ENCODE data around the gene SAE1. TPM values are rescaled to one million over a fixed set of nuclear protein-coding genes. Genes with fewer than 3 reads are reported as not detected.

Gene SAE1
- total RNA-seq, 1 experiment from 2014 or later: 148 TPM

DNA sequence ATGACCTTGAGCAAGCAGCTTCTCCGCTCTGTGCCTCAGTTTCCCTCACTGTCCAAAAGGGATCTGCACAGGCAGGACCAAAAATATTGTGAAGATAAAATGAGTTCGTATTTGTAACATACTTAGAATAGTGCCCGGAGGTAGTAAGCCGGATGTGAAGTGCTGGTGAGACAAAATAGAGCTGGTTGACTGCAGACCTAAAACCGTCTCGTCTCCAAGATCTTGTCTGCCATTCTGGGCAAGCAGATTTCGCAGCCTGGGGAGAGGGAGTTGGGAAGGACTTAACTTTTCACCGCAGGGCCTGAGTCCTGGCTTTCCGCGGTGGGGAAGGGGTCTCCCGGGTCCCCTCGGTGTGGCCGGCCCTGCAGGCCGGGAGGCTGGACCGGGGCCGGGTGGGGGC, 108.5 kb downstream of the SAE1 start:
- no peaks in the 10 kb centered on the region for H3K9me3 ChIP-seq (ENCODE audit: insufficient read depth, low read depth)
- H3K4me3 ChIP-seq: no peak overlapping the region
- ChIA-PET CTCF (no interaction called here), POLR2A (ENCODE audit: unreplicated experiment) (no interaction called here)
- no peaks in the 10 kb centered on the region for H3K36me3 ChIP-seq (ENCODE audit: low read depth)
- H2AFZ ChIP-seq: no peak overlapping the region
- H4K20me1 ChIP-seq (ENCODE audit: insufficient read depth): no peaks in the 10 kb centered on the region
- DNase-seq: no peak
- no peaks in the 10 kb centered on the region for H3K79me2 ChIP-seq (ENCODE audit: low read depth)
- peaks cover 59% of the 10 kb centered on the region for H3F3A ChIP-seq (ENCODE audit: insufficient read depth, low read depth)
- no peak for TF ChIP-seq EZH2 (IDR thresholded peaks at IDR 0.05; ENCODE audit: low read depth)
- TF ChIP-seq CTCF (conservative IDR thresholded peaks at IDR 0.05): no peak
- H3K9me2 ChIP-seq (ENCODE audit: insufficient read depth): no peaks in the 10 kb centered on the region
- peaks cover 21% of the 10 kb centered on the region for H3K4me1 ChIP-seq (replicated peaks; ENCODE audit: insufficient read depth)
- BruUV-seq (replicated peaks): no TSS peak
- no peaks in the 10 kb centered on the region for H3K27me3 ChIP-seq (ENCODE audit: insufficient read depth, low read depth)
- no peak overlapping the region for H3K4me2 ChIP-seq
- intact Hi-C loops (cut with micrococcal nuclease; ENCODE audit: unreplicated experiment): no loop called here
- H3K27ac ChIP-seq: no peak overlapping the region

- intact Hi-C loops (cut with micrococcal nuclease; ENCODE audit: unreplicated experiment): loop anchor here (2.0 to 5.0 kb wide), 2 partner anchors 13 to 227 kb away; no protein-coding TSS in a partner anchor
- H4K20me1 ChIP-seq (ENCODE audit: insufficient read depth): no peaks in the 10 kb centered on the region
- H3K27me3 ChIP-seq (ENCODE audit: insufficient read depth, low read depth): no peaks in the 10 kb centered on the region
- no peaks in the 10 kb centered on the region for H3K9me2 ChIP-seq (ENCODE audit: insufficient read depth)
- no peak overlapping the region for H3K4me3 ChIP-seq
- POLR2A ChIA-PET (ENCODE audit: unreplicated experiment): no interaction called here
- H2AFZ ChIP-seq: no peak overlapping the region
- CTCF ChIA-PET: no interaction called here
- H3K9me3 ChIP-seq (ENCODE audit: insufficient read depth, low read depth): no peaks in the 10 kb centered on the region
- BruUV-seq (replicated peaks): no TSS peak
- H3K79me2 ChIP-seq (ENCODE audit: low read depth): no peaks in the 10 kb centered on the region
- H3K4me1 ChIP-seq (replicated peaks; ENCODE audit: insufficient read depth): peaks cover 25% of the 10 kb centered on the region
- H3K4me2 ChIP-seq: no peak overlapping the region
- no peak for DNase-seq
- TF ChIP-seq CTCF (conservative IDR thresholded peaks at IDR 0.05) (no peak), EZH2 (IDR thresholded peaks at IDR 0.05; ENCODE audit: low read depth) (no peak)
- H3K36me3 ChIP-seq (ENCODE audit: low read depth): no peaks in the 10 kb centered on the region
- peaks cover 59% of the 10 kb centered on the region for H3F3A ChIP-seq (ENCODE audit: insufficient read depth, low read depth)
- H3K27ac ChIP-seq: no peak overlapping the region
Observed at GRCh38 chr19:47239610-47240296, 109.1 kb downstream of the SAE1 start.

DNA sequence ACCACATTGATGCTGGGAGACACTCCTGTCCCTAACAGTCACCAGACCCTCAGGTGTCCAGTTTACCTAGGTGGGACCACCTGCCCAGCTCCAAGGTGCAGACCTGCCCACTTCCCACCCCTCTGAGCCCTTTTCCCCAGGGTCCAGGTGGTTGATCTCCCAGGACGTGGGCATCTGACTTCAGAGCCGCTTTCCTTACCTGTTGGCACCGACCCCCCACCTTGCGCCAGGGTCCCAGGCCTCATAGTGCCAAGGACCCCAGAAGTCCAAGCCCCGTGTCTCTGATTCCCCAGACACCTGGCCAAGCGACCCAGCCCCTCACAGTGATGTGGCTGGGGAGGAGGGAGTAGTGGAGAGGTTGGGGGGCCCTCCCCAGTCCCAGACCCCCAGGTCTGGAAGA, 109.9 kb downstream of the SAE1 start:
- H4K20me1 ChIP-seq (ENCODE audit: insufficient read depth): no peaks in the 10 kb centered on the region
- TSS peak; percentile 31 for BruUV-seq (replicated peaks)
- H3K4me2 ChIP-seq: peak overlapping the region; percentile 84
- 0 out of 2 replicates have a peak overlapping the region, but pooled peaks have one; percentile 6 for H3K27ac ChIP-seq
- ChIA-PET CTCF (interaction anchor here (0.7 kb wide), 1 partner anchor 188 kb away, joined by 4 read pairs; no protein-coding TSS in a partner anchor), POLR2A (ENCODE audit: unreplicated experiment) (interaction anchor here (0.6 kb wide), 5 partner anchors 30 to 1123 kb away, joined by 3 to 36 read pairs (median 5); partner anchors contain the start of genes SYNGR4, TMEM143 and ZC3H4)
- peak overlapping the region; percentile 44; the same call in 1 of the 2 replicates for H3K4me3 ChIP-seq
- no peak for DNase-seq
- H3K27me3 ChIP-seq (ENCODE audit: insufficient read depth, low read depth): no peaks in the 10 kb centered on the region
- H3F3A ChIP-seq (ENCODE audit: insufficient read depth, low read depth): peaks cover 55% of the 10 kb centered on the region
- H3K9me2 ChIP-seq (ENCODE audit: insufficient read depth): no peaks in the 10 kb centered on the region
- H3K79me2 ChIP-seq (ENCODE audit: low read depth): no peaks in the 10 kb centered on the region
- no peaks in the 10 kb centered on the region for H3K36me3 ChIP-seq (ENCODE audit: low read depth)
- H3K4me1 ChIP-seq (replicated peaks; ENCODE audit: insufficient read depth): peaks cover 26% of the 10 kb centered on the region
- intact Hi-C loops (cut with micrococcal nuclease; ENCODE audit: unreplicated experiment): loop anchor here (2.0 to 5.0 kb wide), 2 partner anchors 14 to 228 kb away; no protein-coding TSS in a partner anchor
- H3K9me3 ChIP-seq (ENCODE audit: insufficient read depth, low read depth): no peaks in the 10 kb centered on the region
- no peak for TF ChIP-seq CTCF (conservative IDR thresholded peaks at IDR 0.05)
- TF ChIP-seq EZH2 (IDR thresholded peaks at IDR 0.05; ENCODE audit: low read depth): no peak
- H2AFZ ChIP-seq: no peak overlapping the region

Data from PC-9 (cell line).